Astrocyte of the spinal cord (primary cell): ENCODE data around the gene APBA2.

Source experiments
- DNase-seq: peaks from one replicate; pipeline ENCODE4 v3.0.0; 2011; ENCODE audit warnings: low read depth, low spot score
- H3K4me3 ChIP-seq: 2 replicates; pipeline ENCODE4 v1.5.1; 2011; ENCODE audit warnings: low read depth, mild to moderate bottlenecking, low read length, moderate library complexity
- in situ Hi-C: cut with HindIII; loops from 2 replicates; pipeline ENCODE4 v1.10.0; 2017; ENCODE audit warnings: low sequenced_read_pairs
- TF ChIP-seq, protein P1 (sequence below): IDR thresholded peaks from 2 replicates; pipeline ENCODE4 v1.5.1; 2012; ENCODE audit warnings: low read depth, mild to moderate bottlenecking, low read length, inconsistent platforms

Gene APBA2

DNA sequence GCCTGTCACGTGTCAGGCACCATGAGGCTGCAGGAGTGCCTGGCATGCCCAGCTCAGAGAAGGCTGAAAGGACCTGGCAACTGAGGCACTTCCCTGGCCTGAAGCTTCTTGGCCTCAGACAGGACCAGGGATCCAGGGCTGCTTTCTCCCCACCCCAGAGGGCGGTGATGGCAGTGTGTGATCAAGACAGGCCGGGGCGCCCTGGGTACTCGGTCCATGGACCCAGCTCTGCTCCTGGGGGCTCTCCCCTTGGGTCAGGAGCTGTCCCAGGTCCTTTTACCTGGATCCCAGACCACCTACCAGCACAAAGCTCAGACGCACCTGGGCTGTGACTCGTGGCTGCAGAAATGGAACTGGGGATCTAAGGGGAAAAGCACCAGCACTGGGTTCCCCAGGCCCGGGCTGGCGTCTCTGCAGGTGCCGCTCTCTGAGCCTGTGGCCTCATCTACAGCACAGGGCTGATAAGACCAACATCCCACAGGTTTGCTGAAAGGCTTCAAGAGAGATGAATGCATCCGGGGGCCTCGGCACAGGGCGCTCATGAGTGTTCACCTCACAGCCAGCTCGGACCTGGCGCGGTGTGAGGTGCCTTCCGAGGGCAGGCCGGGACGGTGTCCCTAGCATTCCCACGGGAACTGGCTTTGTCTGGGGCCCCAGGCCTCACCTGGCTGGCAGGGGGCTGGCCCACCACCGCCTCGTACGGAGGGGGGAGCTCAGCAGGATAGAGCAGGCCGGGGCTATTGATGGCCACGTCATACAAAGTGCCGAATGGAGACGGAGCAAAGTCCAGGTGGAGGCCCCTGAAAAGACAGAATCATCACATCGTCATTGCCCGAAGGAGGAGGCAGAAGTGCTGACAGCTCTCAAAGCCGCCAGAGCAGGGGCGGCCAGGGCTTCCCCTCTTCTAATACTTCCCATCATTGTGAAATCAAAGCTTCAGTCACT is 250.2 kb downstream of the APBA2 start:
- no peak overlapping the region for H3K4me3 ChIP-seq
- in situ Hi-C loops, result no loop called here
- no peak for DNase-seq
- TF ChIP-seq, protein P1, sequence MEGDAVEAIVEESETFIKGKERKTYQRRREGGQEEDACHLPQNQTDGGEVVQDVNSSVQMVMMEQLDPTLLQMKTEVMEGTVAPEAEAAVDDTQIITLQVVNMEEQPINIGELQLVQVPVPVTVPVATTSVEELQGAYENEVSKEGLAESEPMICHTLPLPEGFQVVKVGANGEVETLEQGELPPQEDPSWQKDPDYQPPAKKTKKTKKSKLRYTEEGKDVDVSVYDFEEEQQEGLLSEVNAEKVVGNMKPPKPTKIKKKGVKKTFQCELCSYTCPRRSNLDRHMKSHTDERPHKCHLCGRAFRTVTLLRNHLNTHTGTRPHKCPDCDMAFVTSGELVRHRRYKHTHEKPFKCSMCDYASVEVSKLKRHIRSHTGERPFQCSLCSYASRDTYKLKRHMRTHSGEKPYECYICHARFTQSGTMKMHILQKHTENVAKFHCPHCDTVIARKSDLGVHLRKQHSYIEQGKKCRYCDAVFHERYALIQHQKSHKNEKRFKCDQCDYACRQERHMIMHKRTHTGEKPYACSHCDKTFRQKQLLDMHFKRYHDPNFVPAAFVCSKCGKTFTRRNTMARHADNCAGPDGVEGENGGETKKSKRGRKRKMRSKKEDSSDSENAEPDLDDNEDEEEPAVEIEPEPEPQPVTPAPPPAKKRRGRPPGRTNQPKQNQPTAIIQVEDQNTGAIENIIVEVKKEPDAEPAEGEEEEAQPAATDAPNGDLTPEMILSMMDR, result no peak

DNA sequence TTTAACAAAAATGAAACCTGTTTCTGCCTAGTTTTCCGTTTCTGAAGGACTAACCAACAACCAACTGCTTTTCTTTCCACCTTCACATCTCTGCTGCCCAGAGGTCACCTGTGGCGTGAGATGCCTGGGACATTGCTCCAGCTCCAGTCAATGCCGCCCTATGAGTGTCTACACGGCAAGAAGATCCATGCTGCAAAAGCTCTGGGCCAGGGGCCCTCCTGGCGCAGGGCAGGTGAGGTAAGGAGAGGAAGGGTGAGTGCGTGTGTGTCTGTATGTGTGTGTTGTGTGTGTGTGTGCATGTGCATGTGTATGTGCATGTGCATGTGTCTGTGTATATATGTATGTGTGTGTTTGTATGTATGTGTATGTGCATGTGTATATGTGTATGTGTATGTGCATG is 252.5 kb downstream of the APBA2 start:
- in situ Hi-C loops, result no loop called here
- DNase-seq, result no peak
- H3K4me3 ChIP-seq, result no peak overlapping the region
- TF ChIP-seq, protein P1, result no peak

DNA sequence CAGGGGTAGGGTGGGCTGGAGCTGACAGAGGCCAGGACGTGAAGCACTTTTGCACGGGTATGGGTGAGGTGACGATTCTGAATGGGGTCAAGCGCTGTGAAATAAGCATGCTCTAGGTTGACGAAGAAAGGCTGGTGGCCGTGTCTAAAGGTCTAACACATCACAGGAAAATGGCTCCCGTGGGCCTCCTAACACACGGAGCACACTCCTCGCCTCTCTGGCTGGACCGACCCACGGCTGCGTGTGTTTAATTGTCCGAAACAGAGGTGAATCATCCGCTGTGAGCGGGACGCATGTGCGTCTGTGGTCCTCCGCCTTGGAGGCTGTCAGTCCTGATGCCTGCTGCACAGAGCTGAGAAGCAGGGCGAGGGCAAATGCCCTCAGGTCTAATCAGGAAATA is 253.3 kb downstream of the APBA2 start:
- in situ Hi-C loops, result no loop called here
- TF ChIP-seq, protein P1, result no peak
- DNase-seq, result no peak

DNA sequence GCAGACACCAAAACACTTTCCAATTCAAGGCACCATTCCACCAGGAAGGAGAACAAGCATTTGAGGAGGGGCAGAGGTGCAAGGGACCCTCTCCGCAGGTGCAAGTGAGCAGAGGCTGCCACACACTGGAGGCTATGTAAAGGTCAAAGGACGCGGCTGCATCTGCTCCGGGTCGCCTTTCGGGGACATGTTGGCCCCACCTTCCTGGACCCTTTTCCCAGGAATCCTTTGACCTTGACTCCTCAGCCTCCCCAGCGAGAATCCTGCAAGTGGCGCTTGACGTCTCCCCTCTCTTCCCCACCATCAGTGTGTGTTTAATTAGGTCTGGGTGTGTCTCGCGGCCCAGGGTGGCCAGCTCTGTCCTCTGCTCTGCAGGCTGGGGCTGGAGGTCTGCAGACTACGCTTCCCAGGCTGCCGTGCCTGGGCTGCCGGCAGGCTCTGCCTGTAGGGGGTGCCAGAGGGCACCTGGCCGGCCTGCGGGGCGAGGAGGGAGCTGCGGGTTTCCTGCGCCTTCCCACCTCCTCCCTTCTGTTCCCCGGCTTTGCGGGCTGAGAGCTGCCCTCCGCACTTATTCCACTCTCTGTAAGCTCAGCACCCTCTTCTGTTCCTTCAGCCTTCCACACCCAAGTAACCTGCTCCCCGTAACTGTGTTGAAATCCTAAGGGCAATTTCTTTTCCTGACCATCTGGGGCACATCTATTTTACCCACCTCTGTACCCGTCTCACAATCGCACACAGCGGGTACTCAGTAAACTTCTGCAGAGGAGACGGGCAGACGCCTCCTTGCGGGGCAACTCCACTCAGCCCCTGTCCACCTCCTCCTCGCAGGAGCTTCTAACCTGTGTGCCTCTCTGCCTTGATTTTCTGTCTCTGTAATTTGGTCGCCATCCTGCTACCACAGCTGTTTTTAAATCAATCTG is 254.0 kb downstream of the APBA2 start:
- TF ChIP-seq, protein P1, result peak; percentile 98
- in situ Hi-C loops, result no loop called here
- H3K4me3 ChIP-seq, result no peak overlapping the region
- peak; percentile 55 for DNase-seq

More for the DNA sequence above, 253.3 kb downstream of the APBA2 start:
- H3K4me3 ChIP-seq, result no peak overlapping the region

DNA sequence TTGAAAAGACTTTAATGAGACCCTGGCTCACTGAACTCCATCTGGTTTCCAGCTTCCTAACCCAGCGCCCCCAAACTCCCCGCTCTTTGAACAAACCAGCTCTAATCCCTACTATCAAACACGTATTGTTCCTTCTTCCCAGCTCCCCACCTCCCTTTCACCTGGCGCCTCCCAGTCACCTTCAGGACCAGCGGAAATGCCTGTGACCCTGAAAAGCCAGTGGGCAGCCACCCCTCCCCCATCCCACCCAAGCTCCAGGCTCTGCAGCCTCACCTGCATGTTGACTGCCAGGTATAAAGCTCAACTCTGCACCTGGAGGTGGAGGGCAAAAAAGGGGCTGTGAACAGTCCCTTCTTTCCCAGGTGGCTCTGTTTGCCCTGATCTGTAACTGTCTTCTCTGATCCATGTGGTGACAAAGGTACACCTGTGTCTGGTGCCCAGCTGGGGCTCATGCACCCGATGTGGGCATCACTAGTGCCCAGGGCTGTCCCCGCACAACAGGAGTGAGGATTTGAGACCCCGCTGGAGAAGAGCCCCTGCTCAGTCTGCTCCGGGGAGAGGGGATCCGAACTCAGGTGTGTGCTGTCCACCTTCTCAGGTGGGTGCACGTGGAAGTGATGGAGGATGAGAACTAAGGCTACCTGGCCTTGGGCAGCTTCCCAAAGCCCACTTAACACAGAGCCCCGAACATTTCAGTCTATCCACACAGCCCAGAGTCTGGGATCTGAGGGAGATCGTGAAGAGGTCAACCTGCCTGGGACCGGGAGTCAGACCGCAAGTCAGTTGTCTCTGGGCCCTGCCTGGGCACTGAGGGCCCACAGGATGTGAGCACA is 254.9 kb downstream of the APBA2 start:
- TF ChIP-seq, protein P1, result no peak
- no peak overlapping the region for H3K4me3 ChIP-seq
- in situ Hi-C loops, result no loop called here
- no peak for DNase-seq
